ENCODE results near the gene RNF5. TPM values are rescaled to one million over a fixed set of nuclear protein-coding genes. Genes with fewer than 3 reads are reported as not detected.

RNF5 gene
- total and polyA plus RNA-seq, 3 donors from 2014 or later, result 67.1 to 79.0 (median 76.1) TPM

DNA sequence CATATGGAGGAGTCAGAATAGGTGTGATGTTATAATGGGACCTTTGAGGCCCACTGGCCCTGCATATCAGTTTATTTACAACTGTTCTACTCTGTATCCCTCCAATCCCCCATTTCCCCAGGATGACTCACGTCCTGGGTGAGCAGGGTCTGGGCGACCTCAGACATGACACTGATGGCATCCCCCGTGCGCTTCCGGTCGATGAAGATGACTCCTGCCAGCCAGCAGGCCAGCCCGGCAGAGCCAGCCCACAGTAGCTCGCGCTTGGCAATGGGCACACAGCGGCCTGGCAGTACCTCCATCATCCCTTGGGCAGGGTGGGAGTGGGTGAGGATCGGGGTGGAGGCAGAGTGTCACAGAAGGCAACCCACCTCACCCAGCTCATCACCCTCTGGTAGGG is 7.9 kb upstream of the RNF5 start:
- H3K4me1 ChIP-seq, result peaks cover 20% of the 10 kb centered on the region
- H3K27ac ChIP-seq, result no peak overlapping the region
- intact Hi-C loops (cut with DNase I; ENCODE audit: low total_unique reads), result no loop called here
- no peak for DNase-seq
- H3K9me3 ChIP-seq, result no peaks in the 10 kb centered on the region
- 91 to 95% methylated on average over 11 of the region's 11 CpGs for WGBS, 2 donors
- no peaks in the 10 kb centered on the region for H3K36me3 ChIP-seq (ENCODE audit: low read depth, missing control alignments)
- H3K27me3 ChIP-seq, result no peaks in the 10 kb centered on the region
- H3K4me3 ChIP-seq, result no peak overlapping the region
- TF ChIP-seq, protein P1, sequence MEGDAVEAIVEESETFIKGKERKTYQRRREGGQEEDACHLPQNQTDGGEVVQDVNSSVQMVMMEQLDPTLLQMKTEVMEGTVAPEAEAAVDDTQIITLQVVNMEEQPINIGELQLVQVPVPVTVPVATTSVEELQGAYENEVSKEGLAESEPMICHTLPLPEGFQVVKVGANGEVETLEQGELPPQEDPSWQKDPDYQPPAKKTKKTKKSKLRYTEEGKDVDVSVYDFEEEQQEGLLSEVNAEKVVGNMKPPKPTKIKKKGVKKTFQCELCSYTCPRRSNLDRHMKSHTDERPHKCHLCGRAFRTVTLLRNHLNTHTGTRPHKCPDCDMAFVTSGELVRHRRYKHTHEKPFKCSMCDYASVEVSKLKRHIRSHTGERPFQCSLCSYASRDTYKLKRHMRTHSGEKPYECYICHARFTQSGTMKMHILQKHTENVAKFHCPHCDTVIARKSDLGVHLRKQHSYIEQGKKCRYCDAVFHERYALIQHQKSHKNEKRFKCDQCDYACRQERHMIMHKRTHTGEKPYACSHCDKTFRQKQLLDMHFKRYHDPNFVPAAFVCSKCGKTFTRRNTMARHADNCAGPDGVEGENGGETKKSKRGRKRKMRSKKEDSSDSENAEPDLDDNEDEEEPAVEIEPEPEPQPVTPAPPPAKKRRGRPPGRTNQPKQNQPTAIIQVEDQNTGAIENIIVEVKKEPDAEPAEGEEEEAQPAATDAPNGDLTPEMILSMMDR (IDR thresholded peaks at IDR 0.05), result no peak
- no peak for TF ChIP-seq POLR2A (IDR thresholded peaks at IDR 0.05)

DNA sequence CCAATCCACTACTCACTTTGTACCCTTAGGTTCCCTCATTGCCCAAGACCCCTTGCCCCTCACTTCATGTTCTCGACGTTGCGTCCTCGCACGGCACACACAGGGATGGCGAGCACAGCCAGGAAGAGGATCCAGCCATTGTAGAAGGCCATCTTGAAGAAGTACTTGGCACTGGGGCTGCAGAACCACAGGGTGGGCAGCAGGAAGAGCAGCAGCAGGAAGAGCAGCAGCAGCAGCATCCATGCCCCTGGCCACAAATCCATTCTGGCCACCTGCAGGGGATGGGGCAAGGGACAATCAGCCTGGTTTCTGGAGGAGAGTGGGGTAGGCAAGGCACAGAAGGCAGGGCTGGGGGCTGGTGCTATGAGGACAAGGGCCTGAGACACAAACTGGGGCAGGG is 7.0 kb upstream of the RNF5 start:
- Histone ChIP-seq H3K4me3 (no peak overlapping the region), H3K27me3 (no peaks in the 10 kb centered on the region), H3K27ac (no peak overlapping the region), H3K4me1 (peaks cover 22% of the 10 kb centered on the region), H3K36me3 (ENCODE audit: low read depth, missing control alignments) (no peaks in the 10 kb centered on the region), H3K9me3 (no peaks in the 10 kb centered on the region)
- TF ChIP-seq, protein P1 (IDR thresholded peaks at IDR 0.05), result no peak
- TF ChIP-seq POLR2A (IDR thresholded peaks at IDR 0.05), result no peak
- intact Hi-C loops (cut with DNase I; ENCODE audit: low total_unique reads), result no loop called here
- no peak for DNase-seq
- 92 to 95% methylated on average over 6 of the region's 6 CpGs for WGBS, 2 donors

DNA sequence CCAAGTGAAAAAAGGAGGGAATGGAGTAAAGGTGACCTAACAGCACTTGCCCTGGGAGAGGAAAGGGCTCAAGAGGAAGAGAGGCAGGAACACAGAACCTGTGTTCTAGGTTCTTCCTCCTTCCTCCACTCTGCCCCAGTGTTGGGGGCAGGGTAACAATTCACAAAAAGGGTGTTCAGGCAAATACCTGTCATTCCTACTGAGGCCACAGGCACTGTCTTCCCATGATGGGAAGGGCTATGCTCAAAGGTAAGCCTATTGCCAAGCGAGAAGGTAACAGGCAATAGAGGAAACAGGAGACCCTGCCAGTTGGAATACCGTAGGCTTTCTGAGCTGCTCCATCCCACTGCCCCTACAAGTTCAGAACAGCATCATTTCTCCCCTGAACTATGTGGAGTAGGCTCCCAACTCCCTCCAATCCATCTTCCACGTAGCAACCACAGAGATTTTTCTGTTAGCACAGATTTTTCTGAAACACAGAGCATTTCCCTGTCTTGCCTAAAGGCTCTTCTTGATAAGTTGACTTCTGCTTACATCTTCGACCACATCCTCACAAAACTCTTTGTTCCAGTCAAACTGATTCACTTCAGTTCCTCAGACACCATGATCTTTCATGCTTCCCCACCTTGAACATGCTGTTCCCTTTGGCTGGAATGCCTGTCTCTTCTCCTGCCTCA is 5.0 kb upstream of the RNF5 start:
- intact Hi-C loops (cut with DNase I; ENCODE audit: low total_unique reads), result no loop called here

DNA sequence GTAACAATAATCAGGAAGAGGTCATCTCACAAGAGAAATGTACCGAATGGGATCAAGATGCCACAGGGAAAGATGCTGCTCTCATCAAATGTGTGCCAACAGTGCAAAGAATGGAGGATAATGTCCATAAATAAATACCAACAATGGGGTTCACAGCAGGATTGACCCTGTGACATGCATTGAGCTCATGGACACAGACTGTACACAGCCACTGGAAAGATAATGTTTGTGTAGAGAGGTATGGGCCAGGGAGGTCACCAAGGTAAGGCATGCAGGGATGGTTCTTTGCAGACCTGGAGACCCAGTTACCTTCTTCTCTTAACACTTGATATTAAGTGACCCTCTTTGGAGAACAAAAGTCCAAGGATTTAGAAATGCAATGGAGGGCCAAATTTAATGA is 3.8 kb upstream of the RNF5 start:
- Histone ChIP-seq H3K9me3 (no peaks in the 10 kb centered on the region), H3K36me3 (ENCODE audit: low read depth, missing control alignments) (no peaks in the 10 kb centered on the region), H3K4me3 (no peak overlapping the region), H3K4me1 (peaks cover 33% of the 10 kb centered on the region), H3K27me3 (no peaks in the 10 kb centered on the region), H3K27ac (no peak overlapping the region)
- WGBS, 2 donors, result 80 to 88% methylated on average over 1 of the region's 1 CpG
- intact Hi-C loops (cut with DNase I; ENCODE audit: low total_unique reads), result no loop called here
- DNase-seq, result no peak
- no peak for TF ChIP-seq POLR2A (IDR thresholded peaks at IDR 0.05)
- TF ChIP-seq, protein P1 (IDR thresholded peaks at IDR 0.05), result no peak

More for the DNA sequence above, 5.0 kb upstream of the RNF5 start:
- H3K36me3 ChIP-seq (ENCODE audit: low read depth, missing control alignments), result no peaks in the 10 kb centered on the region
- no peaks in the 10 kb centered on the region for H3K9me3 ChIP-seq
- no peaks in the 10 kb centered on the region for H3K27me3 ChIP-seq
- H3K27ac ChIP-seq, result no peak overlapping the region
- 78 to 81% methylated on average over 4 of the region's 4 CpGs for WGBS, 2 donors
- H3K4me1 ChIP-seq, result peaks cover 33% of the 10 kb centered on the region
- no peak overlapping the region for H3K4me3 ChIP-seq
- no peak for TF ChIP-seq POLR2A (IDR thresholded peaks at IDR 0.05)
- TF ChIP-seq, protein P1 (IDR thresholded peaks at IDR 0.05), result no peak
- no peak for DNase-seq

DNA sequence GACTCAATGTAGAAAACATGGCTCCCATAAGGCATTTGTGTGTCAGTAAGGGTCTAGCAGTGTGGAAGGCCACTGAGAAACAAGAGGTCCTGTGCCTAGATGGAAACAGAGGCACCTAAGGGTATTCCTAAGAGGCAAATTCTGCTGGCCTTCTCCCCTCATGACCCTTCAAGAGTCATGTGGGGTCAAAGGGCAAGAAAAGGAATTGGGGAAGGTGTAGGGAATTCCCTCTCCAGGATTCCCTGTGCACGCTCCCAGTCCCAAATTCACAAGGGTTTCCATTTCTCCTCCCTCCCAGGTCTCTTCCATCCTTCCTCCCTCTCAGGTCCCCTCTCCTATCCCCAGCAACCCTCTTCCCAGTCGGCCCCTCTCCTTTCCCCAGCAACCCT is 2.9 kb upstream of the RNF5 start:
- TF ChIP-seq, protein P1 (IDR thresholded peaks at IDR 0.05), result no peak
- TF ChIP-seq POLR2A (IDR thresholded peaks at IDR 0.05), result no peak
- H3K27me3 ChIP-seq, result no peaks in the 10 kb centered on the region
- intact Hi-C loops (cut with DNase I; ENCODE audit: low total_unique reads), result no loop called here
- WGBS, 2 donors, result 0 to 8% methylated on average over 2 of the region's 2 CpGs
- H3K27ac ChIP-seq, result peak overlapping the region; percentile 94 to 99
- H3K36me3 ChIP-seq (ENCODE audit: low read depth, missing control alignments), result no peaks in the 10 kb centered on the region
- no peaks in the 10 kb centered on the region for H3K9me3 ChIP-seq
- H3K4me1 ChIP-seq, result peaks cover 35% of the 10 kb centered on the region
- H3K4me3 ChIP-seq, result peak overlapping the region; percentile 87 to 92
- no peak for DNase-seq

All from testis (tissue), 3 donors.